ENCODE results near the gene LRRC7. TPM values are rescaled to one million over a fixed set of nuclear protein-coding genes. Genes with fewer than 3 reads are reported as not detected.

Gene LRRC7
- total and polyA plus RNA-seq, 2 of the 8 experiments (the other 6 are each of a cell fraction or from before 2014, with no cell fraction given) = 0.03 to 0.17 TPM

GRCh38 chr1:69871412-69871811, 303.7 kb downstream of the LRRC7 start:
- Histone ChIP-seq H3K9me3 (ENCODE audit: insufficient read depth in 2 of 2, low read depth in 1 of 2, low read length in 1 of 2) (no peaks in the 10 kb centered on the region), H3K4me3 (ENCODE audit: extremely low read depth in 1 of 4, insufficient read depth in 2 of 4, low read depth in 3 of 4, low read length in 4 of 4) (no peak overlapping the region), H3K9ac (replicated peaks in 1 of 4; ENCODE audit: extremely low read depth in 1 of 4, low read depth in 3 of 4, low read length in 3 of 4) (no peak overlapping the region), H3K56ac (replicated peaks; ENCODE audit: insufficient read length, low read depth, low read length) (no peak overlapping the region), H3K79me2 (ENCODE audit: control insufficient read depth in 1 of 2, insufficient read depth in 2 of 2, low read length in 2 of 2) (no peaks in the 10 kb centered on the region), H3K23ac (ENCODE audit: insufficient read length) (no peak overlapping the region), H4K8ac (ENCODE audit: extremely low read depth, insufficient read depth, low read length) (no peak overlapping the region), H2BK120ac (replicated peaks; ENCODE audit: low read depth, low read length) (no peak overlapping the region), H2BK15ac (ENCODE audit: low read length) (no peak overlapping the region), H2AK5ac (ENCODE audit: low read depth, low read length) (no peak overlapping the region), H4K20me1 (replicated peaks in 1 of 2; ENCODE audit: control insufficient read depth in 1 of 2, insufficient read depth in 2 of 2, low read length in 2 of 2) (no peaks in the 10 kb centered on the region), H3K18ac (ENCODE audit: extremely low read depth, low read length) (no peak overlapping the region), H4K91ac (replicated peaks; ENCODE audit: insufficient read length, low read length) (no peak overlapping the region), H2BK20ac (ENCODE audit: low read length) (no peak overlapping the region), H4K5ac (ENCODE audit: insufficient read length, low read depth, low read length) (no peak overlapping the region), H2AFZ (ENCODE audit: low read length) (no peak overlapping the region), H2BK12ac (ENCODE audit: low read depth, low read length) (no peak overlapping the region), H3K79me1 (ENCODE audit: low read depth, low read length) (no peaks in the 10 kb centered on the region), H3K14ac (ENCODE audit: insufficient read length) (no peak overlapping the region), H3K23me2 (ENCODE audit: low read depth, low read length) (no peaks in the 10 kb centered on the region), H3K27me3 (replicated peaks in 1 of 4; ENCODE audit: control insufficient read depth in 3 of 4, extremely low read depth in 1 of 4, insufficient read depth in 3 of 4, low read length in 3 of 4) (peaks cover 0 to 1% (median 0%) of the 10 kb centered on the region in 4 experiments; a peak in 1 of 7 replicates), H3K4ac (replicated peaks; ENCODE audit: insufficient read length, low read depth, low read length) (no peak overlapping the region), H3K36me3 (ENCODE audit: control insufficient read depth in 2 of 4, insufficient read depth in 4 of 4, low read length in 3 of 4) (no peaks in the 10 kb centered on the region), H3K27ac (ENCODE audit: low read depth, low read length) (no peak overlapping the region), H3K4me2 (ENCODE audit: insufficient read depth in 1 of 2, low read depth in 2 of 2, low read length in 2 of 2) (no peak overlapping the region), H2BK5ac (ENCODE audit: low read depth, low read length) (no peak overlapping the region), H3K4me1 (replicated peaks in 1 of 4; ENCODE audit: control insufficient read depth in 3 of 4, insufficient read depth in 4 of 4, low read length in 3 of 4) (no peaks in the 10 kb centered on the region)
- WGBS, 2 experiments (ENCODE audit: extremely low coverage in 1 of 2, insufficient coverage in 1 of 2, insufficient read length in 1 of 2, insufficient replicate concordance in 2 of 2, low coverage in 1 of 2, low lambda C conversion rate in 2 of 2, missing lambda C conversion rate in 1 of 2) = 82% methylated on average over 3 of the region's 3 CpGs; no CpG with 5 or more reads in 1 of the 2 experiments
- DNase-seq (ENCODE audit: low read depth in 1 of 2, low spot score in 2 of 2) (no peak), FAIRE-seq (no peak)
- POLR2A ChIA-PET (ENCODE audit: partially characterized antibody) = interaction anchor here (0.5 kb wide), 1 partner anchor 549 kb away, joined by 3 read pairs; no protein-coding TSS in a partner anchor
- TF ChIP-seq SIN3A (conservative IDR thresholded peaks at IDR 0.05 in 1 of 2, IDR thresholded peaks at IDR 0.05 in 1 of 2; ENCODE audit: low read depth in 1 of 2, low read length in 2 of 2) (no peak), HDAC2 (IDR thresholded peaks at IDR 0.05; ENCODE audit: borderline replicate concordance in 1 of 2, low read depth in 2 of 2, low read length in 2 of 2) (no peak), SP2 (IDR thresholded peaks at IDR 0.05; ENCODE audit: low read length) (no peak), TAF1 (IDR thresholded peaks at IDR 0.05; ENCODE audit: low read depth, low read length) (no peak)
- CTCF ChIA-PET (ENCODE audit: partially characterized antibody) = interaction anchor here (0.8 kb wide), 1 partner anchor 10 kb away, joined by 3 read pairs; no protein-coding TSS in a partner anchor
